Neural cell (in vitro differentiated cells): Measurements from ENCODE around the gene SLIT3. TPM values are rescaled to one million over a fixed set of nuclear protein-coding genes. Genes with fewer than 3 reads are reported as not detected.

Experiments
- H2AFZ ChIP-seq: fragments of 200-600, 300-800 bp; sonication (generic), shearing (Covaris generic); 2 replicates; pipeline ENCODE4 v1.6.0; 2014; ENCODE audit warnings: low read depth, mild to moderate bottlenecking, antibody characterized with exemption, low read length, moderate library complexity
- H3F3A ChIP-seq: fragments of 200-600 bp; shearing (Covaris generic); 2 replicates; pipeline ENCODE4 v1.6.1; 2016; ENCODE audit warnings: mild to moderate bottlenecking, moderate library complexity, mixed read lengths, antibody characterized with exemption, low read length; ENCODE audit not compliant: insufficient read depth, poor library complexity, severe bottlenecking
- H3K27ac ChIP-seq: fragments of 200-600, 300-800 bp; sonication (generic), shearing (Covaris generic); 2 replicates; pipeline ENCODE4 v1.5.1; 2014; ENCODE audit warnings: mild to moderate bottlenecking, low read length, moderate library complexity
- H3K27me3 ChIP-seq: fragments of 300-800, 200-600 bp; sonication (generic), shearing (Covaris generic); 2 replicates; pipeline ENCODE4 v1.6.0; 2014; ENCODE audit warnings: mild to moderate bottlenecking, low read depth, low read length, moderate library complexity; ENCODE audit not compliant: insufficient read depth
- H3K36me3 ChIP-seq: fragments of 300-800, 200-600 bp; sonication (generic), shearing (Covaris generic); 2 replicates; pipeline ENCODE4 v1.5.1; 2014; ENCODE audit warnings: mild to moderate bottlenecking, antibody characterized with exemption, low read length, moderate library complexity; ENCODE audit not compliant: insufficient read depth
- H3K4me2 ChIP-seq: fragments of 300-800, 200-600 bp; sonication (generic), shearing (Covaris generic); 2 replicates; pipeline ENCODE4 v1.6.0; 2014; ENCODE audit warnings: mild to moderate bottlenecking, low read length
- H3K4me3 ChIP-seq: fragments of 300-800, 200-600 bp; sonication (generic), shearing (Covaris generic); 2 replicates; pipeline ENCODE4 v1.5.1; 2014; ENCODE audit warnings: mild to moderate bottlenecking, low read length, moderate library complexity
- H3K79me2 ChIP-seq: fragments of 200-600 bp; shearing (Covaris generic); replicated peaks from 2 replicates; pipeline ENCODE4 v1.6.0; 2014; ENCODE audit warnings: mild to moderate bottlenecking, low read length, moderate library complexity; ENCODE audit not compliant: insufficient read depth
- H3K9ac ChIP-seq: fragments of 300-800, 200-600 bp; sonication (generic), shearing (Covaris generic); 2 replicates; pipeline ENCODE4 v1.6.1; 2016; ENCODE audit warnings: mild to moderate bottlenecking, low read length, mixed read lengths
- H3K9me2 ChIP-seq: fragments of 200-600 bp; shearing (Covaris generic); 2 replicates; pipeline ENCODE4 v1.6.1; 2016; ENCODE audit warnings: mild to moderate bottlenecking, low read length, mixed read lengths; ENCODE audit not compliant: insufficient read depth
- H3K9me3 ChIP-seq: fragments of 200-600, 300-800 bp; sonication (generic), shearing (Covaris generic); 2 replicates; pipeline ENCODE4 v1.6.1; 2016; ENCODE audit warnings: mild to moderate bottlenecking, mixed run types, low read length, moderate library complexity, mixed read lengths
- H4K20me1 ChIP-seq: fragments of 200-600 bp; shearing (Covaris generic); 2 replicates; pipeline ENCODE4 v1.6.1; 2016; ENCODE audit warnings: mild to moderate bottlenecking, mixed run types; ENCODE audit not compliant: insufficient read depth
- CTCF ChIP-seq: fragments of 450-650 bp; IDR thresholded peaks from 2 replicates; pipeline ENCODE4 v1.5.1; 2014; ENCODE audit warnings: antibody characterized with exemption, mild to moderate bottlenecking, moderate library complexity; ENCODE audit not compliant: poor library complexity, severe bottlenecking
- EP300 ChIP-seq: fragments of 450-650 bp; conservative IDR thresholded peaks from 2 replicates; pipeline ENCODE4 v1.6.1; 2014; ENCODE audit warnings: antibody characterized with exemption, mild to moderate bottlenecking, moderate library complexity; ENCODE audit not compliant: poor library complexity, severe bottlenecking
- EZH2 ChIP-seq: fragments of 200-600, 300-800 bp; shearing (Covaris generic), sonication (generic); IDR thresholded peaks from 2 replicates; pipeline ENCODE4 v1.6.1; 2014; ENCODE audit warnings: antibody characterized with exemption, low read length, borderline replicate concordance, mild to moderate bottlenecking; ENCODE audit not compliant: insufficient read depth, poor library complexity, severe bottlenecking
- MXI1 ChIP-seq: fragments of 450-650 bp; conservative IDR thresholded peaks from 2 replicates; pipeline ENCODE4 v1.6.1; 2014; ENCODE audit warnings: antibody characterized with exemption, mild to moderate bottlenecking; ENCODE audit not compliant: poor library complexity, severe bottlenecking
- POLR2AphosphoS5 ChIP-seq: IDR thresholded peaks from 2 replicates; pipeline ENCODE4 v1.6.1; 2012
- RAD21 ChIP-seq: fragments of 450-650 bp; conservative IDR thresholded peaks from 2 replicates; pipeline ENCODE4 v1.6.1; 2014; ENCODE audit warnings: antibody characterized with exemption, mild to moderate bottlenecking, moderate library complexity
- REST ChIP-seq: IDR thresholded peaks from 2 replicates; pipeline ENCODE4 v1.6.1; 2012; ENCODE audit warnings: borderline replicate concordance
- SMC3 ChIP-seq: fragments of 450-650 bp; conservative IDR thresholded peaks from 2 replicates; pipeline ENCODE4 v1.6.1; 2014; ENCODE audit warnings: antibody characterized with exemption, mild to moderate bottlenecking, moderate library complexity; ENCODE audit not compliant: poor library complexity
- TAF1 ChIP-seq: IDR thresholded peaks from 2 replicates; pipeline ENCODE4 v1.6.1; 2012; ENCODE audit warnings: low read depth
- polyA plus RNA-seq: library from polyadenylated mRNA; depleted of rRNA; stranded (reverse); fragments of >200 nt; gene quantifications from 2 replicates; pipeline ENCODE4 v1.2.3, GENCODE V29; 2014

Gene SLIT3
- polyA plus RNA-seq, 1 donor from 2014 or later, result 1.2 TPM

DNA sequence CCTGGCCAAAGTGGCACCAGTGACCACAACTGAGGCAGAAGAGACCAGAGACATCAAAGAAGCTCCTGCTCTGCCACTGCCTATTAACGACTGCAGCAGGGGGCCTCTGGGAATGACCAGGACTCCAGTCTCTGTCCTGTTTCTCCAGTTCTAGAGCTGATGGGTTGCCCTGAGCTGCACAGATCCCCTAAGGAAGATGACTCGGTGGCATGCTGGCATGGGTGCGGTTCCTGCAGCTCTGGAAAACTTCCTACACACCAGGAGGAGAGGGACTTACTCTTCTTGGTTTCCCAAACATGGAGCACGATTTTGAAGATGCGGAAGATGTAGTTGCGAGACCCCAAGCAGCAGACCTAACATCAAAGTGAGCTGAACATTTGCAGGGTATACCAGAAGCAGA, 2.7 kb downstream of the SLIT3 start:
- no peak overlapping the region for H3K4me2 ChIP-seq
- TF ChIP-seq TAF1 (no peak), EP300 (no peak), RAD21 (no peak), EZH2 (no peak), SMC3 (no peak), POLR2AphosphoS5 (no peak), CTCF (no peak), MXI1 (no peak), REST (no peak)
- no peaks in the 10 kb centered on the region for H3K9me2 ChIP-seq
- no peak overlapping the region for H3K27ac ChIP-seq
- H4K20me1 ChIP-seq, result no peaks in the 10 kb centered on the region
- no peaks in the 10 kb centered on the region for H3F3A ChIP-seq
- H3K27me3 ChIP-seq, result peaks cover 45% of the 10 kb centered on the region
- H3K4me3 ChIP-seq, result no peak overlapping the region
- H3K79me2 ChIP-seq, result no peaks in the 10 kb centered on the region
- H3K36me3 ChIP-seq, result no peaks in the 10 kb centered on the region
- no peak overlapping the region for H3K9ac ChIP-seq
- H3K9me3 ChIP-seq, result no peaks in the 10 kb centered on the region
- H2AFZ ChIP-seq, result no peak overlapping the region

GRCh38 chr5:169296419-169297143, 4.4 kb downstream of the SLIT3 start:
- H3K27ac ChIP-seq, result no peak overlapping the region
- no peaks in the 10 kb centered on the region for H3K9me3 ChIP-seq
- peaks cover 37% of the 10 kb centered on the region for H3K27me3 ChIP-seq
- no peak overlapping the region for H3K4me3 ChIP-seq
- H3K79me2 ChIP-seq, result no peaks in the 10 kb centered on the region
- no peak overlapping the region for H3K4me2 ChIP-seq
- no peak overlapping the region for H3K9ac ChIP-seq
- no peak overlapping the region for H2AFZ ChIP-seq
- H3K9me2 ChIP-seq, result no peaks in the 10 kb centered on the region
- TF ChIP-seq MXI1 (no peak), EP300 (no peak), SMC3 (no peak), REST (no peak)
- H3K36me3 ChIP-seq, result no peaks in the 10 kb centered on the region
- no peaks in the 10 kb centered on the region for H3F3A ChIP-seq
- H4K20me1 ChIP-seq, result no peaks in the 10 kb centered on the region
